Measurements from ENCODE around the gene PGAP1.

GRCh38 chr2:196875414-196875813 lies 51.1 kb downstream of the PGAP1 start:
- TF ChIP-seq, protein P1, sequence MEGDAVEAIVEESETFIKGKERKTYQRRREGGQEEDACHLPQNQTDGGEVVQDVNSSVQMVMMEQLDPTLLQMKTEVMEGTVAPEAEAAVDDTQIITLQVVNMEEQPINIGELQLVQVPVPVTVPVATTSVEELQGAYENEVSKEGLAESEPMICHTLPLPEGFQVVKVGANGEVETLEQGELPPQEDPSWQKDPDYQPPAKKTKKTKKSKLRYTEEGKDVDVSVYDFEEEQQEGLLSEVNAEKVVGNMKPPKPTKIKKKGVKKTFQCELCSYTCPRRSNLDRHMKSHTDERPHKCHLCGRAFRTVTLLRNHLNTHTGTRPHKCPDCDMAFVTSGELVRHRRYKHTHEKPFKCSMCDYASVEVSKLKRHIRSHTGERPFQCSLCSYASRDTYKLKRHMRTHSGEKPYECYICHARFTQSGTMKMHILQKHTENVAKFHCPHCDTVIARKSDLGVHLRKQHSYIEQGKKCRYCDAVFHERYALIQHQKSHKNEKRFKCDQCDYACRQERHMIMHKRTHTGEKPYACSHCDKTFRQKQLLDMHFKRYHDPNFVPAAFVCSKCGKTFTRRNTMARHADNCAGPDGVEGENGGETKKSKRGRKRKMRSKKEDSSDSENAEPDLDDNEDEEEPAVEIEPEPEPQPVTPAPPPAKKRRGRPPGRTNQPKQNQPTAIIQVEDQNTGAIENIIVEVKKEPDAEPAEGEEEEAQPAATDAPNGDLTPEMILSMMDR (IDR thresholded peaks at IDR 0.05; ENCODE audit: insufficient read depth, low read length, poor library complexity, severe bottlenecking), result no peak
- no peak for TF ChIP-seq EZH2phosphoT487 (conservative IDR thresholded peaks at IDR 0.05; ENCODE audit: low read length)
